ENCODE results near the gene ABHD14A.

Gene ABHD14A

GRCh38 chr3:51934991-51935885 is 39.6 kb upstream of the ABHD14A start:
- Histone ChIP-seq H3K36me3 (ENCODE audit: control insufficient read depth in 1 of 2, insufficient read depth in 2 of 2, low read depth in 1 of 2, low read length in 2 of 2) (peaks cover 76 to 77% of the 10 kb centered on the region in 2 experiments), H2BK12ac (ENCODE audit: low read length in 2 of 2) (no peak overlapping the region), H2AK5ac (ENCODE audit: low read length, severe bottlenecking) (no peak overlapping the region), H4K8ac (ENCODE audit: low read length) (no peak overlapping the region), H3K14ac (ENCODE audit: low read length in 2 of 2) (no peak overlapping the region), H3K79me1 (replicated peaks; ENCODE audit: low read length, poor library complexity, severe bottlenecking) (peaks cover 24% of the 10 kb centered on the region), H2BK15ac (ENCODE audit: low read depth, poor library complexity, severe bottlenecking) (no peak overlapping the region), H4K91ac (ENCODE audit: low read length) (no peak overlapping the region), H3K23ac (ENCODE audit: low read length in 2 of 2) (no peak overlapping the region), H2BK5ac (ENCODE audit: low read depth, low read length, poor library complexity, severe bottlenecking) (no peak overlapping the region), H2AFZ (ENCODE audit: low read depth, low read length) (no peak overlapping the region), H3K18ac (ENCODE audit: low read depth in 1 of 2, low read length in 2 of 2) (no peak overlapping the region), H3K4me3 (ENCODE audit: insufficient read depth in 1 of 2, low read depth in 1 of 2, low read length in 2 of 2) (no peak overlapping the region), H3K9ac (ENCODE audit: low read length) (no peak overlapping the region), H3K9me3 (ENCODE audit: control insufficient read depth, low read length) (no peaks in the 10 kb centered on the region), H3K4me1 (ENCODE audit: control insufficient read depth, insufficient read depth, low read depth, low read length) (peaks cover 2% of the 10 kb centered on the region), H3K4me2 (ENCODE audit: low read length, poor library complexity, severe bottlenecking) (no peak overlapping the region), H3K4ac (ENCODE audit: low read depth in 1 of 2, low read length in 2 of 2) (no peak overlapping the region), H2BK120ac (ENCODE audit: low read depth, low read length) (no peak overlapping the region), H3K27ac (ENCODE audit: low read length, poor library complexity, severe bottlenecking) (no peak overlapping the region), H3K27me3 (ENCODE audit: control insufficient read depth in 1 of 2, insufficient read depth in 1 of 2, low read length in 2 of 2) (no peaks in the 10 kb centered on the region)
- WGBS = 96% methylated on average over 24 of the region's 28 CpGs
- no peak for DNase-seq

GRCh38 chr3:51935886-51936755 is 38.7 kb upstream of the ABHD14A start:
- peaks cover 28% of the 10 kb centered on the region for H3K79me1 ChIP-seq (replicated peaks; ENCODE audit: low read length, poor library complexity, severe bottlenecking)
- H2BK12ac ChIP-seq (ENCODE audit: low read length in 2 of 2) = no peak overlapping the region
- H3K18ac ChIP-seq (ENCODE audit: low read depth in 1 of 2, low read length in 2 of 2) = no peak overlapping the region
- H3K9me3 ChIP-seq (ENCODE audit: control insufficient read depth, low read length) = no peaks in the 10 kb centered on the region
- H3K14ac ChIP-seq (ENCODE audit: low read length in 2 of 2) = no peak overlapping the region
- H3K4me1 ChIP-seq (ENCODE audit: control insufficient read depth, insufficient read depth, low read depth, low read length) = peaks cover 8% of the 10 kb centered on the region
- H2BK120ac ChIP-seq (ENCODE audit: low read depth, low read length) = no peak overlapping the region
- no peak overlapping the region for H4K8ac ChIP-seq (ENCODE audit: low read length)
- no peak overlapping the region for H3K4ac ChIP-seq (ENCODE audit: low read depth in 1 of 2, low read length in 2 of 2)
- no peak overlapping the region for H2AK5ac ChIP-seq (ENCODE audit: low read length, severe bottlenecking)
- H3K27ac ChIP-seq (ENCODE audit: low read length, poor library complexity, severe bottlenecking) = no peak overlapping the region
- no peak overlapping the region for H3K4me3 ChIP-seq (ENCODE audit: insufficient read depth in 1 of 2, low read depth in 1 of 2, low read length in 2 of 2)
- H3K9ac ChIP-seq (ENCODE audit: low read length) = no peak overlapping the region
- no peak overlapping the region for H3K4me2 ChIP-seq (ENCODE audit: low read length, poor library complexity, severe bottlenecking)
- no peak for DNase-seq
- H2BK15ac ChIP-seq (ENCODE audit: low read depth, poor library complexity, severe bottlenecking) = no peak overlapping the region
- no peak overlapping the region for H2BK5ac ChIP-seq (ENCODE audit: low read depth, low read length, poor library complexity, severe bottlenecking)
- H3K23ac ChIP-seq (ENCODE audit: low read length in 2 of 2) = no peak overlapping the region
- peaks cover 72% of the 10 kb centered on the region in 2 experiments for H3K36me3 ChIP-seq (ENCODE audit: control insufficient read depth in 1 of 2, insufficient read depth in 2 of 2, low read depth in 1 of 2, low read length in 2 of 2)
- H4K91ac ChIP-seq (ENCODE audit: low read length) = no peak overlapping the region
- H3K27me3 ChIP-seq (ENCODE audit: control insufficient read depth in 1 of 2, insufficient read depth in 1 of 2, low read length in 2 of 2) = no peaks in the 10 kb centered on the region
- WGBS = 97% methylated on average over 25 of the region's 25 CpGs
- H2AFZ ChIP-seq (ENCODE audit: low read depth, low read length) = no peak overlapping the region

- 89% methylated on average over 9 of the region's 9 CpGs for WGBS
- H4K8ac ChIP-seq (ENCODE audit: low read length) = no peak overlapping the region
- no peaks in the 10 kb centered on the region for H3K27me3 ChIP-seq (ENCODE audit: control insufficient read depth in 1 of 2, insufficient read depth in 1 of 2, low read length in 2 of 2)
- H3K23ac ChIP-seq (ENCODE audit: low read length in 2 of 2) = no peak overlapping the region
- H3K79me1 ChIP-seq (replicated peaks; ENCODE audit: low read length, poor library complexity, severe bottlenecking) = peaks cover 32% of the 10 kb centered on the region
- no peak overlapping the region for H3K18ac ChIP-seq (ENCODE audit: low read depth in 1 of 2, low read length in 2 of 2)
- no peak overlapping the region for H3K9ac ChIP-seq (ENCODE audit: low read length)
- H3K14ac ChIP-seq (ENCODE audit: low read length in 2 of 2) = no peak overlapping the region
- H2BK12ac ChIP-seq (ENCODE audit: low read length in 2 of 2) = no peak overlapping the region
- H2AK5ac ChIP-seq (ENCODE audit: low read length, severe bottlenecking) = no peak overlapping the region
- no peak overlapping the region for H2BK15ac ChIP-seq (ENCODE audit: low read depth, poor library complexity, severe bottlenecking)
- no peak overlapping the region for H3K27ac ChIP-seq (ENCODE audit: low read length, poor library complexity, severe bottlenecking)
- peaks cover 8% of the 10 kb centered on the region for H3K4me1 ChIP-seq (ENCODE audit: control insufficient read depth, insufficient read depth, low read depth, low read length)
- H3K36me3 ChIP-seq (ENCODE audit: control insufficient read depth in 1 of 2, insufficient read depth in 2 of 2, low read depth in 1 of 2, low read length in 2 of 2) = peaks cover 65 to 71% of the 10 kb centered on the region in 2 experiments
- no peaks in the 10 kb centered on the region for H3K9me3 ChIP-seq (ENCODE audit: control insufficient read depth, low read length)
- no peak overlapping the region for H3K4ac ChIP-seq (ENCODE audit: low read depth in 1 of 2, low read length in 2 of 2)
- H4K91ac ChIP-seq (ENCODE audit: low read length) = no peak overlapping the region
- H2BK5ac ChIP-seq (ENCODE audit: low read depth, low read length, poor library complexity, severe bottlenecking) = no peak overlapping the region
- H3K4me2 ChIP-seq (ENCODE audit: low read length, poor library complexity, severe bottlenecking) = no peak overlapping the region
- no peak for DNase-seq
- no peak overlapping the region for H2AFZ ChIP-seq (ENCODE audit: low read depth, low read length)
- H3K4me3 ChIP-seq (ENCODE audit: insufficient read depth in 1 of 2, low read depth in 1 of 2, low read length in 2 of 2) = no peak overlapping the region
- H2BK120ac ChIP-seq (ENCODE audit: low read depth, low read length) = no peak overlapping the region
Observed at GRCh38 chr3:51937014-51937413, 37.9 kb upstream of the ABHD14A start.

Data from mesenchymal stem cell (in vitro differentiated cells and primary cell).